IPS-18c (cell line): ENCODE data around the gene EVC2.

Experiments
- H3K4me3 ChIP-seq: 2 replicates; pipeline ENCODE4 v1.7.0; 2013; ENCODE audit warnings: low read depth, mild to moderate bottlenecking, low read length, moderate library complexity; ENCODE audit not compliant: insufficient read depth
- H3K9me3 ChIP-seq: one replicate; pipeline ENCODE4 v1.6.1; 2013; ENCODE audit warnings: mild to moderate bottlenecking, low read length, moderate library complexity; ENCODE audit not compliant: control insufficient read depth, insufficient read depth

EVC2 gene

DNA sequence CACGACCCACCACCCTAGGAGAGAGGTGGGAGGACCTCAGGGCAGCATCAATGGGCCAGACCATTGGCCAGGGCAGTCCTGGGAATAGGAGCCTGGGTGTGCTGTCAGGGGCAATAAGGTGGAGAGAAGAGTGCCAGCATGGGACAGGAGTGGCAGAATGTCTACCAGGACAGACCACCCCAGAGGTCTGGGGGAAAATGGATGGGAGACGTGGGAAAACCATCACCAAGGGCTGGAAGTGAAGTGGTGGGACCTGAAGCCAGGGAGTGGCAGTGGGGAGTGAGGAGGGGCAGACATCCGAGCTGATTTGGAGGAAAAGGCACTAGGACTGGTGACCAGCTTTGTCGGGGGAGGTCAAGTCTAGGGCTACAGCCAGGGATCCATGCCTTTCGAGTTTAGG is 993 bp downstream of the EVC2 start:
- H3K9me3 ChIP-seq = no peaks in the 10 kb centered on the region
- peak overlapping the region; percentile 78 for H3K4me3 ChIP-seq

DNA sequence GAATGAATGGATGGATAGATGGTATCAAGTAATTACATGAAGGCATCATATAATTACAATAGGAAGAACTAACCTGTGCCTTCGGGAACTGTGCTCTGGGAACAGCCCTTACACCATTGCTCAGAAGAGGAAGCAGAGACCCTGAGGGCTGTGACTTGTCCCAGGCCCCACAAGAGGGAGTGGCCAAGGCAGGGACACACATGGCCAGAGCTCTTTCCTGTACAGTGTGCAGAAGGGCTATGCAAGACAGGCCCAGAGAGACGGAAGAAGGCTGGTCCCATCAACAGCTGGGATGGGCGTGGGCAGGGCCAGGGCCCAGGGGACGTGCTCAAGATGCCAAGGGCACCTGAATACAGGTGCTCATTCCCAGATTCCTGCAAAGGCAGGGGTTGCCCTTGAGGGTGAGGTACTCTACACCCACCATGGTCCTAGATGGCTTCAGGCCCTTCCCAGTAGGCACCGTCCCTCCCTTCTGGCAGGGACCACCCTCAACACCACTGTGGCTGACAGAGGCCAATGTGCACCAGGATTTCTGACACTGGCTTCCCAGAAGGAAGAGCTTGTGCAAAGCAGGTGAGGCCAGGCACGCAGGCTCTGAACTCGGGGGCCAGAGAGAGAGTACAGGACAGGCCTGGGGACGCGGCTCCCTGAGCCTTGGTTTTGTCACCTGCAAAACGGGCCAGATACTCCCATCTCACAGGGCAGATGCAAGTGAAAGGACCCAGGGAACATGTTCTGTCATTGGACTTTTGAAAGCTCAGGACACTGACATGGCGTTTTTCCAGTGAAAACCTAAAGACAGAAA is 1.7 kb downstream of the EVC2 start:
- H3K4me3 ChIP-seq = no peak overlapping the region
- no peaks in the 10 kb centered on the region for H3K9me3 ChIP-seq

DNA sequence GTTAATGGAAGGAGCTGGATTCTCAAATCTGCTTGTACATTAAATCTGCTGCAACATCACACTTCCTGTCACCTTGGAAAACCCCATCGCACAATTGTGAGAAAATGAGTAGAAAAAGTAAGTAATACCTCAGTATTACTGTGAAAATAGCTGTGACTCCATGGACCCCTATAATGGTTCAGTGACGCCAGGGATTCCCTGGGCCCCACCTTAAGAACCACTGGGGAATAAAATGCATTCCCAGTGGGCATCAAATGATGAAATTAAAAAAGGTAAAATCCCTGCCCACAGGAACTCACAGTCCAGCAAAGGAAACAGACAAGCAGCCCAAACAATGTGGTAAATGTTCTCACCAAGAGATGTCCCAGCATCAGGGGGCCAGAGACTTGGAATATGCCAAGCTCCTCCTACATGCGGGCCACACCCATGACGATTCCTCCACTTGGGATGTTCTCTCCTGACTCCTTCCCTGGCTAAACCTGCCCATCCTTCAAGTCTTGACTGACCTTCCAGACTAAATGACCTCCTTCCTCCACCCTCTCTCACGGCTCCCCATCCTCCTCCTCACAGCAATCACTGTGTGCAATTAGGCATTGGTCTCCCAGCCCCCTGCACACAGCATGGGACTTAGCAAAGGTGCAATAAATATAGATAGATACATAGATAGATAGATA is 2.6 kb downstream of the EVC2 start:
- Histone ChIP-seq H3K4me3 (no peak overlapping the region), H3K9me3 (no peaks in the 10 kb centered on the region)

DNA sequence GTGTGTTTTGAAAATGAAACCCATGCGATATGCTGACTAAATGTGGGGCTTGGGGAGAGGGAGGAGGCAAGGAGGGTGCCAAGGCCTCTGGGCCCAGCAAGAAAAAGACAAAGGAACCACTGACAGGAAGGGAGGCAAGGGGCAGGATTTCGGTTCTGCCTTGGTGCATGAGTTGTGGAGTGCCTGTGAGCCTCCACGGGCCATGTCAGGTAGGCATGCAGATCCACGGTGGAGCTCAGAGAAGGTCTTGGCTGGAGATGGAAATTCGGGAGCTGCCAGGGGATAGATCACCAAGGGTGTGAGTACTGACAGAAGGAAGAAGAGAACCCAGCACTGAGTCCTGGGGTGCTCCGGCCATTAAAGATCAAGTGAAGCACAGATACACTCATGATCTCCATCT is 4.1 kb downstream of the EVC2 start:
- no peak overlapping the region for H3K4me3 ChIP-seq
- H3K9me3 ChIP-seq = no peaks in the 10 kb centered on the region

DNA sequence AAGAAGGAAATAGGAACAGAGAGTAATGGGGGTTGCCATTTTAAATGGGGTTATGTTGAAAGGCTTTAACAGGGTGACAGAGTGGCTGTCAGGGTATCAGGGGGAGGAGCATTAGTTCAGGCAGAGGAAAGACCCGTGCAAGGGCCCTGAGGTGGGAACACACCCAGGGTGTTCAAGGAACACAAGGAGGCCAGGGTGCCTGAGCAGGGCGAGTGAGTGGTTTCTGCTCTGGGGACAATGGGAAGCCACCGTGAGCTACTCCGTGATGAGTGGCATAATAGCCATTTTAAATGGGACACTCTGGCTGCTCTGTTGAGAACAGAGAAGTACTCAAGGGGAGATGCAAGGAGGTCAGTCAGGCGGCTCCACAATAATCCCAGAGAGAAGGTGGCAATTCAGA is 4.5 kb downstream of the EVC2 start:
- no peak overlapping the region for H3K4me3 ChIP-seq

DNA sequence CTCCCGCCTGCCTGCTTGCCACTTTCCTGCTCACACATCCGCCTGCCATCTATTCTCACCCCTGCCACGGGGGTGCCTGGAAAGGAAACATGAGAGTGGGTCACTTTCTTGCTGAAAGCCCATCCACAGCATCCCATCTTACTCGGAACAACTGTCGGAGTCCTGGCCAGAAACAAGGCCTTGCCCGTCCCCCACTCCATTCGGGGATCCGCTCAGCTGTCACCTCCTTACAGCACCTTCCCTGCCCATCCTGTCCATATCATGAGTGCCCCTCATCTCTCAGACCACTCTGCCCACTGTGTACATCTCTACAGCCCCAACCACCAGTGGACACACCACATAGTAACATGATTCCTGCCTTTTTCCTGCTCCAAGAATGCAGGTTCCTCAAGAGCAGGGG is 6.4 kb downstream of the EVC2 start:
- no peaks in the 10 kb centered on the region for H3K9me3 ChIP-seq

More for the DNA sequence above, 4.5 kb downstream of the EVC2 start:
- H3K9me3 ChIP-seq = no peaks in the 10 kb centered on the region

DNA sequence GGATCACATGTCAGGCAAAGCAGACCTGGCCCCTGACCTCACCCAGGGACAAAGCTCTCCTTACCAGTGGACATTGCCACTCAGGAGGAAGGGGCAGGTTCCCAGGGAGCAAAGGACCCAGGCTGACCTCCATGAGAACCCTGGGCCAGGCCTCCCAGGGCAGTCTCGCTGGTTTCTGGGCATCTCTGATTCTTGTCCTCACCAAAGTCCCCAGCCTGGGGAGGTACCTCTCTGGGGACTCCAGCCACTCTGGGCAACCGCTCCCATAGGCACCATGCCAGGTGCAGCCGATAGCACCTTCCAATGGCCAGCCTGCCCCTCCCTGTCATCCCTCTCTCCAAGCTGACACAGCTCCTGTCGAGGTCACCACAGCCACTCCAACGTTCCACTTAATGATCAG is 7.9 kb downstream of the EVC2 start:
- Histone ChIP-seq H3K9me3 (no peaks in the 10 kb centered on the region), H3K4me3 (no peak overlapping the region)

More for the DNA sequence above, 6.4 kb downstream of the EVC2 start:
- H3K4me3 ChIP-seq = no peak overlapping the region

DNA sequence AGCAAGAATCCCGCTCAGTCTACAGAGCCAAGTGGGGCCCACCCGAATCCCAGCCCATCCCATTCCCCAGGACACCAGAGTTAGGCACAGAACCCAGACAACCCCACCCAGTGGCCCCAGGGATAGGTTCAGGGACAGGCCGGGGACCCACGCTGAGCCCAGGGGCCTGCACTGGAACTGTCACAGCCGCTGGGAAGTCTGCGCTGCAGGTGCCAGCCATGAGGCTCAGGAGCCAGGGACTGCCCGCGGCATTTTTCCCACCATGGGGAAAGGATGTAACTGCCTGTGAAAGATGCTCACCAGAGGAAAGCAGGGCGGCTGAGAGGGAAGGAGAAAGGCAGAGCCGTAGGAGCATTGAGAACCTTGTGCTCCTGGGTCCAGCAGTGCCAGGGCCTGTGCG is 12.0 kb downstream of the EVC2 start:
- no peaks in the 10 kb centered on the region for H3K9me3 ChIP-seq
- H3K4me3 ChIP-seq = no peak overlapping the region

DNA sequence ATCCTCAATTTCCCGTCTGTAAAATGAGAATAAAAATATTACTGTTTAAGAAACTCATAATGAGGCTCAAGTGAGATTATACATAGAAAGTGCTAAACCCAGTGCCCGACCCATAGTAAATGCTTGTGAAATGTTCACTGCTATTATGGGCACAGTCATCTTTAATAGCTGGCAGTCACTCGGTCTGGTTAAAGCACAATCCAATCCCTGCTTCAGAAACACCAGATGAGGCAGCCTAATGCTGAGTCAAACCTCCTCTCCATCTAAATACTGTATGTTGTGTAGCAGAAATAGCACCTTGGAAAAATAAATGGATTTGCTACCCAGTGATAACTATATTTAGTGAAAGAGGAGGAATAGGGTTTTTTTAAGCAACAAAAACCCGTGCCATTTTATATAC is 14.5 kb downstream of the EVC2 start:
- Histone ChIP-seq H3K9me3 (no peaks in the 10 kb centered on the region), H3K4me3 (no peak overlapping the region)

DNA sequence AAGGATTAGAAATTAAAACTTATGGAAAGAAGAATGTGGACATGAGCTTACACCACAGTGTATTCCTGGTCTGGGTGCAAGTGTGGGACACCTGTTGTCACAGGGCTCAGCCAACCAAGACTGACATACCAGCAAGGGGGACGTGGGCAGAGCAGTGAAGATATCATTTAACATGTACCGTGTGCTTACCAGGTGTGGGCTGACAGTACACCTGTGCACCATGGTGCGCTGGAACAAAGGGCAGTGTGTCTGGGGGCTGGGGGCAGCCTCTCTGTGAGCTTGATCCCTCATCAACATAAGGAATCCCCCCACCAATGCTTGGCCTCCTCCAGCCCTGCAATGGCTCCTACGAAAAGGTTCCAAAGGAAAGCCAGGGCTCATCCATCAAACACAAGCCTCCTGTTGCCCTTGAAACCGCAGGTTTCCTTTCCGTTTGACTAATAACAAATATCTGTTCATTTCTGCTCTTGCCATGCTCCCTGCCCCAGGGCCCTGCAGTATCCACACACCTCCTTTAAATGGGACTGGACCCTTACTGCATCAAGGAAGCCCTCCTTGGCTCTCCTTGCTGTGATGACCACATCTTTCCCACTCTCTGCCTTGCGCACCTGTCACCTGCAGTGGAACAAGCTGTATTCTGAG is 16.7 kb downstream of the EVC2 start:
- no peak overlapping the region for H3K4me3 ChIP-seq
- H3K9me3 ChIP-seq = no peaks in the 10 kb centered on the region

DNA sequence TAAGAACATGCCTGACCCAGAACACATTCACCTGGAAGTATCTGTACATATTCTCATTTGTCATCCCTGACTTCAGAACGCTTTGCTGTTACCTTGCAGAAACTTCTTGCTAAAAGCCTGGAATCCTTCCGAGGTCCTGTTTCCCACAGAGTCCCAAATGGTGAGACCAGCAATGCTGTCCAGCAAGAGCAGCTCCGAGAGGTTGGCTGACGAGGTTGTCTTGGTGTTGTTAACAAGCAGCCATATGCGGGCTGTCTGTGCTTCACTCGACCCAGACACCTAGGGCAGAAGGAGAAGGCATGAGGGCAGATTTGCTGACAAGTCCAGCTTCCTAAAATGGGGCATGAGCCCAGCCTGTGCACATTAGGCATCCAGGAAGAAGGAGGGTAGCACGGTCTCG is 19.3 kb downstream of the EVC2 start:
- no peak overlapping the region for H3K4me3 ChIP-seq
- H3K9me3 ChIP-seq = no peaks in the 10 kb centered on the region

DNA sequence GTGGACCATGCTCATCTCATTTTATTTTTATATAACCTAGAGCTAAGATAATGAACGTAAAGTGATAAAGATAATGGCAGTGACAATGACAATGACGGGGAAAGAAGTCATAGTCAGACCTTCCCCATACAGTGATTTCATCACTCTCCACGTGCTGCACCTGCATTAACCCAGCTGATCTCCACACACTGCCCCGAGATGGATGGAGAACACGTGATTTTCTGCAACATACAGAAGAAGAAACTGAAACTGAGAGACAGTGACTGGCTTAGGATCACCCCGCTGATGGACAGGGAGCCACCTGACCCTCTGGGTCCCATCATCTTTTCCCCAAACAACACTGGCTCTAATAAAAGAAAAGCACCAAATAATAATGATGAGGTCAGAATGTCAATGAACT is 22.0 kb downstream of the EVC2 start:
- H3K9me3 ChIP-seq = no peaks in the 10 kb centered on the region
- H3K4me3 ChIP-seq = no peak overlapping the region

DNA sequence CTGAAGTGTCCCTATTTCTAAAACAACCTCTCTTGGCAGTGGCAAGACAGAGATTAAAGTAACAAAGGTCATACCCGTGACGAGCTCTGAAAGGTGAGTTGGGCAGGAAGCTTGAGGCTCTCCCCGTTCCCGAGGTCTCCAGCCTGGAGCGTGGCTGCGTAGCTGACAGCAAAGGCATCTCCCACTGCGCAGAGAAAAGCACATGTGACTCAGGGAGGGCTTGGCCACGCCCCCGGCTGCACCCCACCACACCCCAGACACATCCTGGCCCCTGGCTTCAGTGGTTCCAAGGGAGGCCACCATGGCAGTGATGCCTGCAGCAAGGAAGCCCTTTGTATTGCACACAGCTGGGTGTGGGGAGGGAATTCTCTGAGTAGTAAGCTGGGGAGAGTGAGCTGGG is 23.1 kb downstream of the EVC2 start:
- no peaks in the 10 kb centered on the region for H3K9me3 ChIP-seq
- no peak overlapping the region for H3K4me3 ChIP-seq

DNA sequence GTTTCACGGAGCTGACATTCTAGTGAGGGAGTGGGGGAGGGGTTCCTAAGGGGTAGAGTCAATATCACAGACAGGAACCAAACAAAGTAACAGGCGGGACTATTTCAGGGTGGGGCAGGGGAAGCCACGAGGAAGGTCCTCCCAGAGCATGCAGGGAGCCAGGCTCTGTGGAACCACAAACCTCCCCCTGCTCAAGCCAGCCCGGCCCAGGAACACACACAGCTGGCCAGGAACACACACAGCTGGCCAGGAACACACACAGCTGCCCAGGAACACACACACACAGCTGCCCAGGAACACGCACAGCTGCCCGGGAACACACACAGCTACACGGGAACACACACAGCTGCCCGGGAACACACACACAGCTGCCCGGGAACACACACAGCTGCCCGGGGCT is 24.8 kb downstream of the EVC2 start:
- no peak overlapping the region for H3K4me3 ChIP-seq

DNA sequence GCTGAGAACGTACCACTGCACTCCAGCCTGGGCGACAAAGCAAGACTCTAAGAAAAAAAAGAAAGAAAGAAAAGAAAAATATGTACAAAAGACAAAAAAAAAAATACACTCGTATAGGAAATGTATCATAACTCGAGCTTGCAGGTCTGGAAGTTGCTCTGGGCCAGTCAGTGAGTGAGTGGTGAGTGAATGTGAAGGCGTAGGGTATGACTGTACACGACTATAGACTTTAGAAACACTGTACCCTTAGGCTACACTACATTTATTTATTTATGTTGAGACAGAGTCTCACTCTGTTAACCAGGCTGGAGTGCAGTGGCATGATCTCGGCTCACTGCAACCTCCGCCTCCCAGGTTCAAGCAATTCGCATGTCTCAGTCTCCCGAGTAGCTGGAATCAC is 29.4 kb downstream of the EVC2 start:
- no peak overlapping the region for H3K4me3 ChIP-seq
- H3K9me3 ChIP-seq = no peaks in the 10 kb centered on the region

More for the DNA sequence above, 24.8 kb downstream of the EVC2 start:
- no peaks in the 10 kb centered on the region for H3K9me3 ChIP-seq

DNA sequence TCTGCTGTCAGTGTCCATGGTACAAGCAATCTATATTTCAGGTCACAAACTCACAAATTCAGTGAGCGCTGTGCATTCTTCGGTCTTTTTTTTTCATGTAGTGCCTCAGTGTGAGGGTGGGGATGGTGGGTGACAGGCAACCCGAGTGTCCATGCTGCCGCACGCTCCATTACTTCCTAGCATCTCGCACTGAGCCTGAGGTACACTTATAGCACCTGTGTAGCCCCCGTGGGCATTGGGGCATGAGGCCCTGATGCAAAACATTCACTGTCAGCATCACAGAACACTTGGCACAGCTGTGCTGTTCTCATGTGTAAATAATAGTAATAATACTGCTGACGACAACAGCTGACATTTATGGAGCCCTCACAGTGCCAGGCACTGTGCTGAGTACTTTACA is 31.6 kb downstream of the EVC2 start:
- no peak overlapping the region for H3K4me3 ChIP-seq
- no peaks in the 10 kb centered on the region for H3K9me3 ChIP-seq

DNA sequence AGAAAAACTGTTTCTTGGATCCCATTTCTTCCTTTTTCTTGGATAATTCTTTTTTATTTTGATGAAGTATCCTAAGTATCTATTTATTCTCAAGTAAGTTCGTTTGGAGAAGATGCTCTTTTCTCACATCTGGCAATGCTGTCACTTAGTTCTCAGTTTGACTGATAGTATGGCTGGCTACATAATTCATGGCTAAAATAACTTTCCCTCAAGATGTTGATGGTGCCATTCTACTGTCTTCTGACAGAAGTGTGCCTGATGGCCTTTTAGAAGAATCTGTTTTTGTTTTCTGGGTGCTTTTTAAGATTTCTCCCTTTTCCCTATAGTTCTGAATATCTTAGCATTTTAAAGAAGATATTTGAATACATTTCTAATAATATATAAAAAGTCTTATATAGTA is 41.6 kb downstream of the EVC2 start:
- Histone ChIP-seq H3K4me3 (no peak overlapping the region), H3K9me3 (peaks cover 12% of the 10 kb centered on the region)

DNA sequence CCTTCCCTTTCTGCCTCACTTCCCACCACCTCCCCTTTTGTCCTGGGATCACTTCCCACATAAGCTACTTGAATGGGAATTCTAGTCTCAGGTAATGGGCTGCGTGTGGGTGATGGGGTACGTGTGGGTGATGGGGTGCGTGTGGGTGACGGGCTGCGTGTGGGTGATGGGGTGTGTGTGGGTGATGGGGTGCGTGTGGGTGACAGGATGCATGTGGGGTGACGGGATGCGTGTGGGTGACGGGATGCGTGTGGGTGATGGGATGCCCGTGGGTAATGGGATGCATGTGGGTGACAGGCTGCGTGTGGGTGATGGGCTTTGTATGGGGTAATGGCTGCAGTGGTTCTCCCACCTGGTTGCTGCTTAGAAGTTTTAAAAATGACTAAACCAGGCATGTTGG is 43.6 kb downstream of the EVC2 start:
- peaks cover 7% of the 10 kb centered on the region for H3K9me3 ChIP-seq

More for the DNA sequence above, 43.6 kb downstream of the EVC2 start:
- no peak overlapping the region for H3K4me3 ChIP-seq
